KOPT-K1 (cell line): Measurements from ENCODE around the gene QPCT.

Experiments used
- H3K27ac ChIP-seq: fragments of 200-600 bp; sonication (generic); 2 replicates; pipeline ENCODE4 v1.5.1; 2016; ENCODE audit warnings: antibody characterized with exemption, mild to moderate bottlenecking, low read depth, low read length; ENCODE audit not compliant: poor library complexity, severe bottlenecking
- H3K36me3 ChIP-seq: fragments of 200-600 bp; sonication (generic); 2 replicates; pipeline ENCODE4 v1.5.1; 2017; ENCODE audit warnings: antibody characterized with exemption, mild to moderate bottlenecking, low read length, moderate library complexity; ENCODE audit not compliant: insufficient read depth
- H3K9me3 ChIP-seq: fragments of 200-600 bp; sonication (generic); 2 replicates; pipeline ENCODE4 v1.5.1; 2017; ENCODE audit warnings: antibody characterized with exemption, low read length, mild to moderate bottlenecking; ENCODE audit not compliant: insufficient read depth, poor library complexity, severe bottlenecking

QPCT gene

DNA sequence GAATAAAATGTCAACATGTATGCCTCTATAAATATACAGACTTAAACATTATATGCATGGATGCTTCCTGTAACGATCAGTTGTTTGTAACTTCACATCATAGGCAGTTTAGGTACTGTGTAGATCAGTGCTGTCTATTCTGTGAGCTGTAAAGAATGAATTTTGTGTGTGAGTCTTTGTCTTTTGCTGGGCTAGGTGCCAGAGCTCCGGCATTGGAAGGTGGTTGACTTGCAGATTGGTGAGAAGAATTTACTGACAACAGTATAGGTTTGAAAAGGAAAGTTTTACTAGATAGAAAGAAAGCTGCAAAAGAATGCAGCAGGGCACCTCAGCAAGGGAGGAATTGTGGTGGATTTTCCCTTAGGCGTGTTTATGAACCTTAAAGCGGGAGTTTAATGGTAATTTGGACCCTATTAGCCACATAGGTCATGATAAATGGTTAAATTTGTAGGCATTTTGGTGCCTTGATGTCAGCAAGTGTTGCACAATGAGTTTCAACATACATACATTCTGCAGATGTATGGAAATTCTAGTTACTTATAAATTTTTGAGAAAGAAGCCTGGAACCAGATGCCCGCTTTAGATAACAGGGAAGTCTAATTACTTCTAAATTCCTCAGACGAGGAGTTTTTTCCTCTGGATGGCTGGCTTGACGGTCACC is 6.7 kb upstream of the QPCT start:
- Histone ChIP-seq H3K36me3 (no peaks in the 10 kb centered on the region), H3K27ac (no peak overlapping the region), H3K9me3 (no peaks in the 10 kb centered on the region)

GRCh38 chr2:37338933-37339332 is 5.5 kb upstream of the QPCT start:
- H3K36me3 ChIP-seq, result no peaks in the 10 kb centered on the region
- no peak overlapping the region for H3K27ac ChIP-seq
- H3K9me3 ChIP-seq, result no peaks in the 10 kb centered on the region

DNA sequence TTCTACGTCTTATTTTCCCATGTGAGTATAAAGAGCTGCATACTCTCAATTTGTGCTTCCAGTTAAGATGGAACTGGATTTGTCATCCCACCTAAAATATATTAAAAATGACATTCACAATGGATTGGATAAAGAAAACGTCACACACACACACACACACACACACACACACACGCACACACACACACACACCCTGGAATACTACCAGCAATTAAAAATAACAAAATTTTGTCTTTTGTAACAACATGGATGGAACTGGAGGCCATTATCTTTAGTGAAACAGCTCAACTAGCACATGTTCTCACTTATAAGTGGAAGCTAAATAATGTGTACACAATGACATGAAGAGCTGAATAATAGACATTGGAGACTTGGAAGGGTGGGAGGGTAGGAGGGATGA is 3.8 kb upstream of the QPCT start:
- Histone ChIP-seq H3K9me3 (no peaks in the 10 kb centered on the region), H3K36me3 (no peaks in the 10 kb centered on the region), H3K27ac (no peak overlapping the region)

DNA sequence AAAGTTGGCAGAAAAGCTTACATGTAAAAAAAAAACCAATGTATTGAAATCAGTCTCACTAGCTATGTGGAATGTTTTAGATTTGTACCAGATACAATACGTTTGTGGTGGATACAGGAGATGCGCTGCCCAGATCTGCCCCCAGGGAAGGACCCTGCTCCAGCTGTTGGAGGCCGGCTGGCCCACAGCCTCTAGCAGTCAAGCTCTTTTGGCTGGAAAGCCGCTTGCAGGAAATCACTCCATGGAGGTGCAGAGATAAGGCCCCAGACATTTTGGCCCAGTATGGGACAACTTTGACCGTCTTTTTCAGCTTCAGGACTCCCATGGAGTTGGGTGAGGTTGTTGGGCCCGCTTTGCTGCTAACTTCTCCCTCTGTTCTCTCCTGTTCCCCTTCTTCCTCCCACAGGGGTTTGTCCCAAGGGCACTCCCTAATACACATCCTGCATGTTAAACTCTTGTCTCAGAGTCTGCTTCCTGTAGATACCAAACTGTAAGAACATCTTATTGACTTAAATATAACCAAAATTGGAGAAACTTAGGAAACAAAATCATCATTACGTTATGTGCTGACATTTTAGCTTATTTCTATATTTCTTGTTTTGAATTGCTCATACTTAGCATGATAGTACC is 1.7 kb upstream of the QPCT start:
- H3K27ac ChIP-seq, result no peak overlapping the region
- no peaks in the 10 kb centered on the region for H3K9me3 ChIP-seq

GRCh38 chr2:37343537-37344434 is 644 bp upstream of the QPCT start:
- no peak overlapping the region for H3K27ac ChIP-seq
- H3K36me3 ChIP-seq, result no peaks in the 10 kb centered on the region
- H3K9me3 ChIP-seq, result no peaks in the 10 kb centered on the region

More for the DNA sequence above, 1.7 kb upstream of the QPCT start:
- H3K36me3 ChIP-seq, result no peaks in the 10 kb centered on the region

DNA sequence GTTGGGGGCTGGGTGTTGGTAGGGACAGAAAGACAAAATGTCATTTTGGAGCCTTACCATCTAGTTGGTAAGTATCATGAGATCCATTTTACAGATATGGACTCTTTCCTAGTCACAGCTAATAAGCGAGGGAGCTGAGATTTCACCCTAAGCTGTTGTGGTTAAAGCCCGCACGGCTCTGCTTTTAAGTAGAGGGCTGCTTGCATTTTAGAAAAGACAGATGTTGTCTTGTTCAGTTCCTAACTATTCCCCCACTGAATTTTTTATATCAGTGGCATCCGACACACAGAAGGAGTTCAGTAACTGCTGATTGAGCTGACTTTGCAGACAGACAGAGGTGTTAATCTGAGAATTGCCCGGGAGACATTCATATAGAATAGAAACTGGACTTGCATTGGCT is 3.7 kb downstream of the QPCT start:
- H3K27ac ChIP-seq, result no peak overlapping the region
- no peaks in the 10 kb centered on the region for H3K36me3 ChIP-seq
- H3K9me3 ChIP-seq, result no peaks in the 10 kb centered on the region

DNA sequence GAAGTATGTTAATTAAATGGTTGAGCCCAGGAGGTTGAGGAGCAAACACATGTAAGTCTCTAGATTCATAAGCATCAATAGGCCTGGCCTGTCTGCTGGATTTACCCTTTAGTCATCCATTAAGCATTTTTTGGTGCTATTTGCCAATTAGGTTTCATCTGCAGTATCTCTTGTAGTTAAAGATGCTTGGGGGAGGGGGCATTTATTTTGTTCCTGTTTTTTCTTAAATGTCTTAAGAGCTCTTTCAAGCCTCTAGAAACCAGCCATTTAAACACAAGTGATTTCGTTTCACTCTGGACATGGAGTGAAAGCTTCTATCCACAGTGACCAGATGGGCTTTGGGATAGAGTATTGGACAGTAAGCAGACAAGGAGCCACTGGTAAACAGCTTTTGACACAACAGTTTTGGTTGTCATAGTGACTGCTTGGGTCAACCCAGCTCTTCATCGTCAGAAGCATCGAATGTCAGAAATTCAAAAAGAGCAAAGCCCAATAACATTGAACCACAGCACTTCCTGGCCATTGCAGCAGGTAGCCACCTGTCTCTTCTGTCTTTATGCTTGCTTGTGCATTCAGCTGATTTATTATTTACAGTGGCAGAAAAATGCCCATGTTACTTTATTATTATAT is 4.9 kb downstream of the QPCT start:
- H3K9me3 ChIP-seq, result no peaks in the 10 kb centered on the region
- H3K27ac ChIP-seq, result no peak overlapping the region
- no peaks in the 10 kb centered on the region for H3K36me3 ChIP-seq

GRCh38 chr2:37350034-37350433 is 5.6 kb downstream of the QPCT start:
- Histone ChIP-seq H3K9me3 (no peaks in the 10 kb centered on the region), H3K36me3 (no peaks in the 10 kb centered on the region), H3K27ac (no peak overlapping the region)

DNA sequence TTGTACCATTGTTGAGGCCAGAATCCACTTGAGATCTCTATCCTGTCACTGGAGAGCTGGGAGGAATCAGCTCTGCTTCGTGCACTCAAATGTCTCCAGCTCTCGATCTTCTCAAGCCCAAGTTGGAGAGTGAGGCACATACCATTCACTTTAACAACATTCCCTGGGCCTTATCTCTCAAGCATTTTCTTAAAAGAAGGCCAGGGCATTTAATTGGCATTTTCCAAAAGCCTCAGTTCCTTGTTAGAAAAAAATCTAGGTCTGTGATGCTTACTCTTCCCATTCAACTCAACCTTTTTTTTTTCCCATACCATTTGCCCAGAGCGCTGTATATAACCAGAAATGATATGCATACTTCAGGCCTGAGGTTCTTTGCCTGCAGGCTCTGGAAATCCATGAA is 10.1 kb downstream of the QPCT start:
- Histone ChIP-seq H3K27ac (no peak overlapping the region), H3K36me3 (no peaks in the 10 kb centered on the region), H3K9me3 (no peaks in the 10 kb centered on the region)

DNA sequence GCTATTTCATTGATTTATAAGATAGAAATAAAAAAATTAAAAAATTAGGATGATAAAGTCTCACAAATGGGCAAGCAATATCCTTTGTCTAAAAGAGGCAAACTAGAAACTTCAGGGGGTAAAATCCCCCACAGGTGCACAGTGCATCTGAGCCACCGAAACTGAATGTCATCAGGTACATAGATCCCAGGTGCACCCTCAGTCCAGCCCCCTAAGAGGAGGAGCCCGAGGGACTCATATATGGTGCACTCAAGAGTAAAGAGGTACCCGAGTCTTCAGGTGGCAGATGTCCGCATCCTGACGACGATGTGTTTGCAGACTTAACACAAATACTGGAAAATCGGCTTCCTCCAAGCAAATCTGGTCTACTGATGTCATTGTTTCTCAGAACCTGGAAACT is 11.3 kb downstream of the QPCT start:
- Histone ChIP-seq H3K27ac (no peak overlapping the region), H3K36me3 (no peaks in the 10 kb centered on the region), H3K9me3 (no peaks in the 10 kb centered on the region)

- H3K27ac ChIP-seq, result no peak overlapping the region
These were observed 11.9 kb downstream of the QPCT start for GRCh38 chr2:37356299-37356698.

GRCh38 chr2:37357069-37357468 is 12.6 kb downstream of the QPCT start:
- Histone ChIP-seq H3K9me3 (no peaks in the 10 kb centered on the region), H3K36me3 (no peaks in the 10 kb centered on the region), H3K27ac (no peak overlapping the region)

More at GRCh38 chr2:37356299-37356698, 11.9 kb downstream of the QPCT start:
- no peaks in the 10 kb centered on the region for H3K9me3 ChIP-seq
- H3K36me3 ChIP-seq, result no peaks in the 10 kb centered on the region

DNA sequence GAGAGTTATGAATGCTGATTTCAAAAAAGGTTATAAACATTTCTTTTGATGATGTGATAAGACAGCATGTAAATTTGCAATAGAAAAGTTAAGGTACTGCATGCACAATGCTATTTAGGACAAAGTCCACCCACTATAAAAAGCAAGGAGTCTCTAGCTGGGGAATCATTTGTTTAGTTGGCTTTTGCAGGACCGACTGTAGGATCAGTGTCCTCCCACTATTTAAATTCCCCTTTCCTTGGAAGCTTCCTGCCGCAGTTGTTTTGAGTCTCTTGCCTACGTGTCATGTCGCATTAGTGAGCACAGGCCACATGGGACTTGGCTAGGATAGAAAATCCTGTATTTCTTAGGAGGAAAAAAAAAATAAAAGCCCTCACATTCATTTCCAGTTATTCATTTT is 13.1 kb downstream of the QPCT start:
- no peak overlapping the region for H3K27ac ChIP-seq
- H3K36me3 ChIP-seq, result no peaks in the 10 kb centered on the region
- H3K9me3 ChIP-seq, result no peaks in the 10 kb centered on the region

GRCh38 chr2:37358466-37358865 is 14.0 kb downstream of the QPCT start:
- H3K27ac ChIP-seq, result no peak overlapping the region
- no peaks in the 10 kb centered on the region for H3K9me3 ChIP-seq
- no peaks in the 10 kb centered on the region for H3K36me3 ChIP-seq

DNA sequence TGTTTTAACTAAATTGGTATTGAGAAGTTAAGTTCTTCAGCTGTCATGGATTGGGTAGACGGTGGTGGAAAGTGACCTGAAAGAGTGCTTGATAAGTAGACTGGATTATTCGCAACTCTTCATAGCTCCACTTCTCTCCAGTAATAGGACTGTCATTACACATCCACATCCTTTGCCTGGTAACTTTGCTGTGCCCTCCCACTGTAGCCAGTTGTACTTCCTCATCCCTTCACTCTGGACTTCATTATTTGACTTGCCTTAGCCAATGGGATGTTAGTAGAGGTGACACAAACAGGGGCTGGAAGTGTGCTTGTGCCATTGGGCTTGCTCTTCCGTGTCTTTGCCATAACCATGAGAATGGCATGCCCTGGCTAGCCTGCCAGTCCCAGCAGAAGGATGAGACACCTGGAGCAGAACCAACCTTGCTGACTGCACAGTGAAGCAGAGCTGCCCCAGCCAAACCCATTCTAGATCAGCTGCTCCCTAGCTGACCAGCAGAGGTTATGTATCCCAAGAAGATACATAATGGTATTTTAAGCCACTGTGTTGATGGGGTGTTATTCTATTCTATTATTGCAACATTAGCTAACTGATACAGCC is 16.9 kb downstream of the QPCT start:
- no peaks in the 10 kb centered on the region for H3K9me3 ChIP-seq
- H3K27ac ChIP-seq, result no peak overlapping the region
- no peaks in the 10 kb centered on the region for H3K36me3 ChIP-seq
